Measurements from ENCODE around the gene PRUNE1.

Gene PRUNE1

DNA sequence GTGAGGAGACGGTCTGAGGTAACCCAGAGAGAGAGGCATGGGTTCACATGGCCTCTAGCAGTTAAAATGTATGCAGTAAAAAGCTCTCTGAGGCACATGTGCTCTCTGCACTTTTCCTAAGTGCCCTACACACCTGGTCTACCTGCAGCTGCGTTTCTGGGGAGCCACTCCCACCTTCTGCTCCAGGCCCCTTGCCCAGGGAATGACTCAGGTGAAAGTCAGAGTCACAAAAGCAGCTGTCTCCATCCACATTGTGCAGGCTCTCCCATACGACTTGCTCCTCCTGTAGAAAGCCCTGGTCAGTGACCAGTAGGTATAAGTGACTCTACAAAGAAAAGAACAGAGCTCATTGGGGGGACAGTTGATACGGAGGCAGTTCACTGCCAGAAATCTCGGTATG lies 10.3 kb upstream of the PRUNE1 start:
- Histone ChIP-seq H3F3A (ENCODE audit: insufficient read depth) (no peaks in the 10 kb centered on the region), H3K27ac (ENCODE audit: low read depth, low read length) (no peak overlapping the region), H3K36me3 (ENCODE audit: low read length) (no peaks in the 10 kb centered on the region), H3K79me2 (ENCODE audit: insufficient read depth, low read length) (no peaks in the 10 kb centered on the region), H2AFZ (ENCODE audit: low read depth, low read length, severe bottlenecking) (no peak overlapping the region), H3K4me3 (ENCODE audit: insufficient read depth, low read length, poor library complexity, severe bottlenecking) (no peak overlapping the region), H4K20me1 (ENCODE audit: low read depth, low read length) (no peaks in the 10 kb centered on the region), H3K4me2 (ENCODE audit: low read depth, low read length, poor library complexity, severe bottlenecking) (no peak overlapping the region), H3K9me2 (replicated peaks; ENCODE audit: insufficient read depth, low read length) (no peaks in the 10 kb centered on the region), H3K27me3 (ENCODE audit: low read length) (no peaks in the 10 kb centered on the region), H3K9me3 (ENCODE audit: insufficient read depth, low read length) (no peaks in the 10 kb centered on the region), H3K9ac (ENCODE audit: low read length) (no peak overlapping the region)
- no peak for TF ChIP-seq EZH2phosphoT487 (conservative IDR thresholded peaks at IDR 0.05; ENCODE audit: low read length)
- TF ChIP-seq, protein P1, sequence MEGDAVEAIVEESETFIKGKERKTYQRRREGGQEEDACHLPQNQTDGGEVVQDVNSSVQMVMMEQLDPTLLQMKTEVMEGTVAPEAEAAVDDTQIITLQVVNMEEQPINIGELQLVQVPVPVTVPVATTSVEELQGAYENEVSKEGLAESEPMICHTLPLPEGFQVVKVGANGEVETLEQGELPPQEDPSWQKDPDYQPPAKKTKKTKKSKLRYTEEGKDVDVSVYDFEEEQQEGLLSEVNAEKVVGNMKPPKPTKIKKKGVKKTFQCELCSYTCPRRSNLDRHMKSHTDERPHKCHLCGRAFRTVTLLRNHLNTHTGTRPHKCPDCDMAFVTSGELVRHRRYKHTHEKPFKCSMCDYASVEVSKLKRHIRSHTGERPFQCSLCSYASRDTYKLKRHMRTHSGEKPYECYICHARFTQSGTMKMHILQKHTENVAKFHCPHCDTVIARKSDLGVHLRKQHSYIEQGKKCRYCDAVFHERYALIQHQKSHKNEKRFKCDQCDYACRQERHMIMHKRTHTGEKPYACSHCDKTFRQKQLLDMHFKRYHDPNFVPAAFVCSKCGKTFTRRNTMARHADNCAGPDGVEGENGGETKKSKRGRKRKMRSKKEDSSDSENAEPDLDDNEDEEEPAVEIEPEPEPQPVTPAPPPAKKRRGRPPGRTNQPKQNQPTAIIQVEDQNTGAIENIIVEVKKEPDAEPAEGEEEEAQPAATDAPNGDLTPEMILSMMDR (IDR thresholded peaks at IDR 0.05; ENCODE audit: insufficient read depth, low read length, poor library complexity, severe bottlenecking), result no peak

DNA sequence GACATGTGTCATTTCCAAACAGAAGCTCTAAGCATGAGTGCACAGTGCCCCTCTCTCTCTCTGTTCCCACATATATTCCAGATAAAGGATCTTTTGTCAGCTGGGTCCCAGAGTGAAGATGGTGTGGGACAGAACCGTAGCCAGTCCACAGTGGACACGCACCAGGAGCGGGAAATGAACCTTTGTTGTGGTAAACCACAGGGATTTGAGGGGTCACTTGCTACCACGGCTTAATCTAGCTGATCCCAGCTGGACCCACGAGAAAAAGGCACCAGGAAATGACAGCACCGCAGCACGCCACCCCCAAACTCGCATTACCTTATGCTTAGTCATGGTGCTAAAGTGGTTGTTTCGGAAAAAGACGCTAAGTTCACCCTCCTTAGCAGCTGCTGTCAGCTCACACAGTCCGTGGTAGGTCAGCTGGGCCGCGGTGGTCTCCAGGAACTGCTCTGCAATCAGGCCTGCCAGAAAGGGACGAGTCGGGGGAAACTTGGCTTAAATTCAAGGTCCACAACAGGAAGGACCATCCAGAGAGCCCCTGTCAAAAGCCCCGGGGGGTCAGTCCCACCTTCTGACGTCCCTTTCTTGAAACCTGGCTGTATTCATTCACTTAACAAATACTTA lies 9.1 kb upstream of the PRUNE1 start:
- Histone ChIP-seq H3K9ac (ENCODE audit: low read length) (no peak overlapping the region), H3K4me2 (ENCODE audit: low read depth, low read length, poor library complexity, severe bottlenecking) (no peak overlapping the region)

DNA sequence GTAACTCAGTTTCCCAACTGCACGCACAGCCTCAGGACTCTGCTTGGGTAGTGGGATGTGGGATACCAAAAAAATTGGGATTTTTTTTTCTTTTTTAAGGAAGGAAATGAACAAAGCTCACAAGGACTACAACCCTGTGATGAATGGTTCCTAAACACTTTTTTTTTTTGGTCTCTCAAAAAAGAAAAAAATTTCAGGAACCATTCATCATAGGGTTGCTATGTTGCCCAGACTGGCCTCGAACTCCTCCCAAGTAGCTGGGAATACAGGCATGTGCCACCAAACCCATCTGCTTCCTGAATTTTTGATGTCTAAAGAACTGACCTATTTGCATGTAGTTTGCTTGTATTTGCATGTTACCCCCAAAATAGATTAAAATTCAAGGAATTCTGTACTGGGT lies 8.3 kb upstream of the PRUNE1 start:
- no peaks in the 10 kb centered on the region for H3K9me2 ChIP-seq (replicated peaks; ENCODE audit: insufficient read depth, low read length)
- H3K27me3 ChIP-seq (ENCODE audit: low read length), result no peaks in the 10 kb centered on the region
- H2AFZ ChIP-seq (ENCODE audit: low read depth, low read length, severe bottlenecking), result no peak overlapping the region
- no peak overlapping the region for H3K9ac ChIP-seq (ENCODE audit: low read length)
- H3K4me2 ChIP-seq (ENCODE audit: low read depth, low read length, poor library complexity, severe bottlenecking), result no peak overlapping the region
- no peak overlapping the region for H3K4me3 ChIP-seq (ENCODE audit: insufficient read depth, low read length, poor library complexity, severe bottlenecking)
- H3K36me3 ChIP-seq (ENCODE audit: low read length), result no peaks in the 10 kb centered on the region
- no peak overlapping the region for H3K27ac ChIP-seq (ENCODE audit: low read depth, low read length)
- H3F3A ChIP-seq (ENCODE audit: insufficient read depth), result no peaks in the 10 kb centered on the region
- no peaks in the 10 kb centered on the region for H3K79me2 ChIP-seq (ENCODE audit: insufficient read depth, low read length)
- no peak for TF ChIP-seq EZH2phosphoT487 (conservative IDR thresholded peaks at IDR 0.05; ENCODE audit: low read length)
- TF ChIP-seq, protein P1 (IDR thresholded peaks at IDR 0.05; ENCODE audit: insufficient read depth, low read length, poor library complexity, severe bottlenecking), result no peak
- no peaks in the 10 kb centered on the region for H3K9me3 ChIP-seq (ENCODE audit: insufficient read depth, low read length)
- no peaks in the 10 kb centered on the region for H4K20me1 ChIP-seq (ENCODE audit: low read depth, low read length)

More for the DNA sequence above, 9.1 kb upstream of the PRUNE1 start:
- Histone ChIP-seq H3K36me3 (ENCODE audit: low read length) (no peaks in the 10 kb centered on the region), H3F3A (ENCODE audit: insufficient read depth) (no peaks in the 10 kb centered on the region), H3K79me2 (ENCODE audit: insufficient read depth, low read length) (no peaks in the 10 kb centered on the region), H3K9me2 (replicated peaks; ENCODE audit: insufficient read depth, low read length) (no peaks in the 10 kb centered on the region), H4K20me1 (ENCODE audit: low read depth, low read length) (no peaks in the 10 kb centered on the region), H3K9me3 (ENCODE audit: insufficient read depth, low read length) (no peaks in the 10 kb centered on the region), H3K4me3 (ENCODE audit: insufficient read depth, low read length, poor library complexity, severe bottlenecking) (no peak overlapping the region), H3K27me3 (ENCODE audit: low read length) (no peaks in the 10 kb centered on the region), H2AFZ (ENCODE audit: low read depth, low read length, severe bottlenecking) (no peak overlapping the region), H3K27ac (ENCODE audit: low read depth, low read length) (no peak overlapping the region)
- no peak for TF ChIP-seq EZH2phosphoT487 (conservative IDR thresholded peaks at IDR 0.05; ENCODE audit: low read length)
- TF ChIP-seq, protein P1 (IDR thresholded peaks at IDR 0.05; ENCODE audit: insufficient read depth, low read length, poor library complexity, severe bottlenecking), result no peak

All from SU-DHL-6 (cell line).